HG03565 (cell line): ENCODE results near the gene ANHX.
"Not testable (repeated sequence)": the region's sequence is repeated elsewhere in the genome, so short reads cannot be mapped to it uniquely, and the experiment has no call there.

ENCODE experiments used
- ATAC-seq: cut with Tn5 transposase; IDR thresholded peaks from one replicate; pipeline ENCODE4 v1.9.1; 2021; ENCODE audit warnings: mild to moderate bottlenecking, moderate library complexity; ENCODE audit not compliant: unreplicated experiment

The ANHX gene

DNA sequence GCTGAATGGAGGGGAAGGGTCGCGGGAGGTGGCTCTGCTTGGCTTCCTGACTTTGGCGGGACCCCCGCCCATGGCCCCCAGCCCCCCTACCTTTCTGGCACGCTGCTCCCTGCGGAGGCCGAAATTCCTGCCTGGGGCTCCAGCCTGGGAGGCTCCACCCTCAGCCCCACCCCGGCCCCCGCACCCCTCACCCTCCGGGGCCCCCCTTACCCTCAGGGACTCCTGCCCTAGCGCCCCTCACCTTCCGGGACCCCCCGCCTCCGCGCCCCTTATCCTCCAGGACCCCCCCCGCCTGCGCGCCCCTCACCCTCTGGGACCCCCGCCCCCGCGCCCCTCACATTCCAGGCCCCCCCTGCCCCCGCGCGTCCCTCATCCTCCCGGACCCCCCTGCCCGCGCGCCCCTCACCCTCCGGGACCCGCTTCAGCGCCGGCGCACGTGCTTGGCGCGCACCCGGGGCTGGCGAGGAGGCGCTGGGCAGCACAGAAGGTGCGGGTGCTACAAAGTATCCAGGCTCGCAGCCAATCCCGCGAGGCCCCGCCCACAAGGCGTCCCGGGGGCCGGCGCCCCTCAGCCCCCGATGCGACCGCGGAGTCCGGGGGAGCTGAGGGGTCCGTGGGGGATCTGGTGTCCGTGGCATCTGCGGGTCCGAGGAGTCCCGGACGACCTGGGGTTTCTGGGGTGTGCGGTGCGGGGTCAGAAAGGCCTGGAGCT lies at the start of gene ANHX:
TSS of gene ANHX (minus strand) at position 477 of the 712 bp plus-strand sequence. CDS start 1,521 bp downstream, outside the sequence.
- ATAC-seq: no peak

- ATAC-seq: not testable (repeated sequence)
These were observed 29.0 kb upstream of the ANHX start for GRCh38 chr12:133264668-133265067.

DNA sequence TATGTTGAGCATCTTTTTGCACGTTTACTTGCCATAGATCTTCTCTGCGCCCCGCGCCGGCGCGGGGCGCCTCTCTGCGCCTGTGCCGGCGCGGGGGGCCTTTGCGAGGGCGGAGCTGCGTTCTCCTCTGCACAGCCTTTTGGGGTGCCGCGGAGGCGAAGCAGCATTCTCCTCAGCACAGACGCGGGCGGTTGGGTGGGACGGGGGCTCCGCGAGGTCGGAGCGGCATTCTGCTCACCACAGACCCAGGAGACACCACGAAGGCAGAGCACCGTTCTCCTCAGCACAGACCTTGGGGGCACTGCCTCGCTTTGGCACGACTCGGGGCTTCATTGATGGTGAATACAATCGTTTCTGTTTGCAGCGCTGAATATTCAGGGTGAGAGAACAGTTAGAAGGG lies 28.5 kb upstream of the ANHX start:
- ATAC-seq: no peak

DNA sequence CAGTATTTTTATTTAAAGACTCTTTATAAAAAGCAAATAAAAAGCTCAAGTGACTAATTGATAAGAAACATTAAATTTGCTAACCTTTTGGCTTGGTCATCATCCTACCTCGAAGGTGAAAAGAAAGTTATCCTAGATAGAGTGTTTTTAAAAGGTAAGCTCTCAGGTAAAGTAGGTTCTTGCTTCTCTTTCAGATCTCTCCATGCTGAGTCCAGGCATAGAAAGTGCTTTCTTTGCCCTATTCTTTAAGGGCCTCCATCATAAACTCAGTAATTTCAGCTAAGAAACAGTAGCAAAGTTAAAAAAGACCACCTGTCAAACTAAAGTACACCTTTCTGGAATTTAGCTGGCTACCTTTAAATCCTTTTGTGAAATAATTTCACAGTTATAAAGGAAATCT lies 20.6 kb upstream of the ANHX start:
- ATAC-seq: no peak

GRCh38 chr12:133255833-133256232 lies 20.2 kb upstream of the ANHX start:
- ATAC-seq: not testable (repeated sequence)

DNA sequence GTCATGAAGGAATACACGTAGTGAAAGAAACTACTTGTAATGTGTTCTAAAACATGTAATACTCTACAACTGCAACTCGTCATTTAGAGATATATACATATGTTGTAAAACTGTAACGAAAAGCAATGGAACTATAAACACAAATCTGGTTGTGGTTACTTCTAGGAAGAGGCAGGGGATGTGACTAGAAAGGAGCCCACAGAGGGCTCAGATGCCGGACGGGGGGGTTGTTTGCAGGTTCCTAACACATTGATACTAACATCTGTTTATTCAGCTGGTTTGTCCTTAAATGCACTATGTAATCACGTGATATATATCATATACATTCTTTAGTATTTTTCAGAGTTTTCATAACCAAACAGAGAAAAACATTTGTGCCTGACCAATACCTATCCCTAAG lies 16.1 kb upstream of the ANHX start:
- ATAC-seq: no peak

- no peak for ATAC-seq
These were observed 879 bp upstream of the ANHX start for GRCh38 chr12:133236556-133236955.

- no peak for ATAC-seq
These were observed 467 bp upstream of the ANHX start for GRCh38 chr12:133236144-133236543.

GRCh38 chr12:133234971-133235370 lies 706 bp downstream of the ANHX start:
- no peak for ATAC-seq

GRCh38 chr12:133233993-133234564 lies 1.6 kb downstream of the ANHX start:
- no peak for ATAC-seq

DNA sequence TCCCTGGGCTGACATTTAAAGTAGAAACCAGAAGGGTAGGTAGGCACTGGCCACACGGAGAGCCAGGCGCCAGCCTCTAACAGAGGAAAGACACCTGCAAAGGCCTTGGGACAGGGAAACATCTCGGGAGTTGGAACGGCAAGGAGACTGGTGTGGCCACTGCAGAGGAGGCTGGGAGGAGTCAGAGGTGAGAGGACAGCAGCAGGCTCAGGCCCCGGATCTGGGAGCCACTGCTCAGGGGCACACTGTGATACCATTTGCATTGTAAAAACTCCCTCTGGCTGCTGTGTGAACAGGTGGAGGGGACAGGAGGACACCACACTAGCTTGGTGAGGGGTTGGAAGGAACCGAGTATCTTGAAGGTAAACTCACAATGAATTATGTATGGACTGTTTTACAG lies 2.7 kb downstream of the ANHX start:
- no peak for ATAC-seq

DNA sequence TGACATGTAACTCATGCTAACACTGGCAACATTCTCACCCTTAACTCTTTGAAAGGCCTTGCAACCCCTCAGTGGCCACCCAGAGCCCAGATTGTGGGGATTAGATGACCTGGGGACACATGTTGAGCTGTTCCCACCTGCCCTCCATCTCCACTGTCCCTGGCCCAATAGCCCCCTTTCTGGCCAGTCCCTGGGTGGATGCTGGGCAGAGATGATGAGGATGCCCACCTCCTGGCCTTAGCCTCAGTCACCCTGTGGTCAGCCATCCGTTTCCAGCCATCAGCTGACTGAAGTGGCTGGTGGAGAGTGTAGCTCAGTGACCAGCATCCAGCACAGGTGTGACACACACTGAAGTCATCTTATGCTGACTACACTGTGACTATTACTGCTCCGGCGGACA lies 4.7 kb downstream of the ANHX start:
- ATAC-seq: no peak

- ATAC-seq: no peak
These were observed 8.3 kb downstream of the ANHX start for GRCh38 chr12:133227281-133227852.

DNA sequence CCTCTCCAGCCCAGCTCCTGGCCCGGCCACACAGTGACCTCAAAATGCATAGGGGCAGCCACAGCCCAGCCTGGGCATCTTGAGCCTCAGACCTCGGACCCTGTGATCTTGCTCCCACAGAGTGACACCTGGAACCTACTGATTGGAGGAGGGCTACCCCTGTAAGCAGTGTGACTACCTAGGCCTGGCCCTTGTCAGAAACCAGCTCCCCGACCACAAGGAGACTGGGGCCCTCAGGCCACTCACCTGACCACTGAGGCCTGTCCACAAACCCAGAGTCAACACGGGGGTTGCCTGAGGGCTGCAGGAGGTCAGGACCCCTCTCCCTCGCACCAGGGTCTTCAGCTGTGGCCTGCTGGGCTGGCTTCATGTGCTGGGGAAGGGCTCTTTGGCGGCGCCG lies 9.0 kb downstream of the ANHX start:
- ATAC-seq: no peak

GRCh38 chr12:133225527-133225926 lies 10.2 kb downstream of the ANHX start:
- ATAC-seq: no peak

DNA sequence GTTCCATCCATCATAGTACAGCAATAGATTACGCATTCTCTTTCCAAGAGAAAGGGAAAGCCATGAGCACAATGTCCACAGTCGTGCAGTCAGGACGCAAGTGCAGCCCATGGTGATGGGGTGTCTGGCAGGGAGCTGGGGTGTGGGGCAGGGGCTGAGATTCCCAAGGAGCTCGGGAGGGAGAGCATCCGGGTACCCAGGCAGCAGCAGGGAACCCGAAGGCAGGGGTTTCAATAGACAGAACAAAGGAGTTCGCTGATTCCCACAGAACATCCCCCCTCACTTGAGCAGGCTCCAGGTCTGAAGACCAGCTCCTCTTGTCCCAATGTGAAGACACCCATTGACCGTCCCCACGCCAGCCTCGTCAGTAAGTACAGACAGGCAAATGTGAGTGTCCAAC lies 13.5 kb downstream of the ANHX start:
- no peak for ATAC-seq

GRCh38 chr12:133221241-133221640 lies 14.4 kb downstream of the ANHX start:
- ATAC-seq: no peak

DNA sequence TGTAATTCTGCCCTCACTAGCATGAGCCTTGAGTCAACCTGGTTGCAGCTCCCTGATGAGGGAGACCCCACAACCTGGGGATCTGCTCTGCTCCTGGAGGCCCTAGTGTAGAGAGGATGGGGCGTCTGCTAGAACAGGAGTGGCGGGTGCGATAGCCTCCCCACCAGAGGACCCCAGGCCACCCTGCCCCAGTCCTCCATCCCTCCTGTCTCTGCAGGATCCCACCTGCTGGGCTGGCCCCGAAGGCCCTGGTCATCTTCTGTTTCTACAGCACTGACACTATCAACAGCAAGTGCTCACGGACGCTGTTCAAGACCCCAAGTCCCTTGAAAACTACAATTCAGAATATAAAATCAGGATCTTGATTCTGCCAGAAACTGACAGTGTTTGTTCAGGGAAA lies 15.2 kb downstream of the ANHX start:
- ATAC-seq: no peak

- no peak for ATAC-seq
These were observed 18.5 kb downstream of the ANHX start for GRCh38 chr12:133217219-133217618.

GRCh38 chr12:133215724-133216123 lies 20.0 kb downstream of the ANHX start:
- no peak for ATAC-seq

DNA sequence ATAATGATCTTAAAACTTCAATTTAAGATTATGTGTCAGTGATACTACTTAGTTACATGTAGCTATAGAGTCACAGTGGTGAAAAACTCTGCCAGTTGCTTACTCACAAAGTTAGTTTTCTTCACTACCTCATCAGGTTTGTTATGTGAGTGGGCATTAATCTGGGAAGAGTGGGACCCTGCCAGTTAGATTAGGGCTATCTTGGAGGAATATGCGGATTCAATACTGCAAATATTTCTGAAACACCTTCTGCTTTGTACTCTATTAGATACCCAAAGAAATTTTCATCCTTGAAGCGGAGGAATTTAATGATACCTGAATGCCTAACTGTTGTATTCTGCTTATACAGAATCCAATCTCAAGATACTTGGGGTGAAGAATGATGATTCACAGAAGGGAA lies 29.3 kb downstream of the ANHX start:
- ATAC-seq: no peak

DNA sequence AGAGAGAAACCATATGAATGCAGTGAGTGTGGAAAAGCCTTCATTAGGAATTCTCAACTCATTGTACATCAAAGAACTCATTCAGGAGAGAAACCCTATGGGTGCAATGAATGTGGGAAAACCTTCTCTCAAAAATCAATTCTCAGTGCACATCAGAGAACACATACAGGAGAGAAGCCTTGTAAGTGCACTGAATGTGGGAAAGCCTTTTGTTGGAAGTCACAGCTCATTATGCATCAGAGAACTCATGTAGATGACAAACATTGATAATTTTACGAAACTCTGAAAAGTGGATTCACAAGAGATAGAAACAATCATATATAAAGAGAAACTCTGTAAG lies 31.4 kb downstream of the ANHX start:
- ATAC-seq: no peak
